Keratinocyte (primary cell): ENCODE results near the gene RPS2.

ENCODE experiments used
- EZH2 ChIP-seq: IDR thresholded peaks from one replicate; pipeline ENCODE4 v1.6.1; 2012; ENCODE audit warnings: inconsistent platforms, mild to moderate bottlenecking, low read length, moderate library complexity
- TF ChIP-seq, protein P1 (sequence below), 3 experiments: IDR thresholded peaks in 1 of 3; conservative IDR thresholded peaks in 1 of 3; optimal IDR thresholded peaks in 1 of 3; 2 replicates in 2 of 3; 3 replicates in 1 of 3; pipeline versions ENCODE3 to v1.5.1; 2011; ENCODE audit warnings: low read length in 3 of 3, mild to moderate bottlenecking in 3 of 3, moderate library complexity in 2 of 3, control low read depth in 1 of 3, inconsistent platforms in 1 of 3; ENCODE audit not compliant: insufficient read depth in 2 of 3; ENCODE audit errors: extremely low read depth in 1 of 3

DNA sequence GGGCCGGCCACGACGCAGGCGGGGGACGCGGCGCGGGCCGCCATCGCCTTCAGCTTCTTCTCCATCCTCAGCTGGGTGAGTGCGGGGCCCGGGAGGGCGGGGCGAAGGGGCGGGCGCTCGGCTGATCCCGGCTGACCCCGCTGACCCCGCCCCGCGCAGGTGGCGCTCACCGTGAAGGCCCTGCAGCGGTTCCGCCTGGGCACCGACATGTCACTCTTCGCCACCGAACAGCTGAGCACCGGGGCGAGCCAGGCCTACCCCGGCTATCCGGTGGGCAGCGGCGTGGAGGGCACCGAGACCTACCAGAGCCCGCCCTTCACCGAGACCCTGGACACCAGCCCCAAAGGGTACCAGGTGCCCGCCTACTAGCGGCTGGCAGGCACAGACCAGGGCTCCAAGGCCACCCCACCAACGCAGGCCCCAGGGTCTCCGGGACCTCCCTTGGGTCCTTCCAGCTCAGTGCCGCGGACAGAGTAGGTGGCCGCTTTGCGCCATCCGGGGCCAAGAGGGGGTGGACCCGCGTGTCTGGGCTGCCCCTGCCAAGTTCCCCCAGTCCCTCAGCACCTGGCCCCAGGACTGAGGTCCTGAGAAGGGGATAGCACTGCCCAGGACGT is 28.2 kb upstream of the RPS2 start:
- TF ChIP-seq, protein P1, sequence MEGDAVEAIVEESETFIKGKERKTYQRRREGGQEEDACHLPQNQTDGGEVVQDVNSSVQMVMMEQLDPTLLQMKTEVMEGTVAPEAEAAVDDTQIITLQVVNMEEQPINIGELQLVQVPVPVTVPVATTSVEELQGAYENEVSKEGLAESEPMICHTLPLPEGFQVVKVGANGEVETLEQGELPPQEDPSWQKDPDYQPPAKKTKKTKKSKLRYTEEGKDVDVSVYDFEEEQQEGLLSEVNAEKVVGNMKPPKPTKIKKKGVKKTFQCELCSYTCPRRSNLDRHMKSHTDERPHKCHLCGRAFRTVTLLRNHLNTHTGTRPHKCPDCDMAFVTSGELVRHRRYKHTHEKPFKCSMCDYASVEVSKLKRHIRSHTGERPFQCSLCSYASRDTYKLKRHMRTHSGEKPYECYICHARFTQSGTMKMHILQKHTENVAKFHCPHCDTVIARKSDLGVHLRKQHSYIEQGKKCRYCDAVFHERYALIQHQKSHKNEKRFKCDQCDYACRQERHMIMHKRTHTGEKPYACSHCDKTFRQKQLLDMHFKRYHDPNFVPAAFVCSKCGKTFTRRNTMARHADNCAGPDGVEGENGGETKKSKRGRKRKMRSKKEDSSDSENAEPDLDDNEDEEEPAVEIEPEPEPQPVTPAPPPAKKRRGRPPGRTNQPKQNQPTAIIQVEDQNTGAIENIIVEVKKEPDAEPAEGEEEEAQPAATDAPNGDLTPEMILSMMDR (optimal IDR thresholded peaks at IDR 0.05 in 1 of 3, IDR thresholded peaks at IDR 0.05 in 1 of 3, conservative IDR thresholded peaks at IDR 0.05 in 1 of 3; ENCODE audit: extremely low read depth in 1 of 3, insufficient read depth in 2 of 3, low read length in 3 of 3), result no peak
- no peak for TF ChIP-seq EZH2
